ENCODE results near the gene PPFIA1. TPM values are rescaled to one million over a fixed set of nuclear protein-coding genes. Genes with fewer than 3 reads are reported as not detected.

The PPFIA1 gene
- total and polyA plus RNA-seq, 10 of the 15 experiments (the other 5 are each of a cell fraction or from before 2014, with no cell fraction given) = 5.2 to 26.2 (median 15.8) TPM

DNA sequence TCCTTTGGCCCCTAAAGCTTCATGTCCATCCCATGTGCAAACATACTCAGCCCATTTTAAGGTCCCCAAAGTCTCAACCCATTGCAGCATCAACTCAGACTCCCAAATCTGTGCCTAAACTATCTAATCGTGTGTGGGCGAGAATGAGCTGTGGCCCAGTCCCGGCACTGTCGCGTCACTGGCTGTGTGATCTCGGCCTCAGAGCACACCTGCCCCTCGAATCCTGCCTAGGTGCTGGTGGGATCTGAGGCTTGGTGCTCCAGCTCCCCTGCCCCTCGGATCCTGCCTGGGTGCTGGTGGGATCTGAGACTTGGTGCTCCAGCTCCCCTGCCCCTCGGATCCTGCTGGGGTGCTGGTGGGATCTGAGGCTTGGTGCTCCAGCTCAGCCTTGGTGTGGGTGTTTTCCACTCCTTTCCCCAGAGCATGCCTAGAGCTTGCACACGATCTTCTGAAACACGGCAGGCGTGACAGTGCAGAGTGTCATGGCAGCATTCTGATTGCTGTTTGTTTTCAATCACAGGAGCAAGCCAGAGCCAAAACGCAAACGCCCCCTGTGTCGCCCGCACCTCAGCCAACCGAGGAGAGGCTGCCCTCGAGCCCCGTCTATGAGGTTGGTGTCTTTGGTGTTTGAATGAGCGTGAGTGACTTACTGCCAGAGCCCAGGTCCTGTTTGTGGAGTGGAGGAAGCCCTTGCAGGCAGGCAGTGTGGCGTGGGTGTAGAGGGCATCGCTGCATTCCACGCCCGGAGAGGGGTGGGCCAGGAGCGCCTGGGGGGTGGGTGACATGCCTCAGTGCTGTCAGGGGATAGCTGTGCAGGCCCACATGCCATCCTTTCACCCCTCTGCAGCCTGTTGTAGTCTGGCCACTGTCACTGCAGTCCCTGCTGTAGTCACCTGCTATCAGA lies 160.4 kb downstream of the PPFIA1 start:
- no peak overlapping the region for H3K4me2 ChIP-seq (ENCODE audit: control insufficient read depth, insufficient read depth)
- in situ Hi-C loops (cut with MboI) (no loop called here), intact Hi-C loops (cut with micrococcal nuclease; ENCODE audit: unreplicated experiment) (no loop called here)
- RAD21 ChIA-PET (ENCODE audit: unreplicated experiment) = no interaction called here
- DNase-seq (ENCODE audit: low read depth, low spot score) = no peak
- CTCF ChIA-PET = no interaction called here
- H3K79me2 ChIP-seq (ENCODE audit: control insufficient read depth, insufficient read depth, low read length) = no peaks in the 10 kb centered on the region
- H3K4me3 ChIP-seq = no peak overlapping the region
- no peak overlapping the region for H2AFZ ChIP-seq (ENCODE audit: control insufficient read depth, low read depth, low read length)
- H3K27ac ChIP-seq (ENCODE audit: control insufficient read depth, insufficient read depth) = no peak overlapping the region
- no TSS peak for BruUV-seq (replicated peaks)
- TF ChIP-seq TCF3 (IDR thresholded peaks at IDR 0.05; ENCODE audit: borderline replicate concordance, insufficient read depth, low read depth, low read length) (no peak), RAD51 (IDR thresholded peaks at IDR 0.05) (no peak), POU2F2 (IDR thresholded peaks at IDR 0.05; ENCODE audit: borderline replicate concordance, low read depth, low read length) (no peak), STAT3 (IDR thresholded peaks at IDR 0.05; ENCODE audit: low read depth, low read length) (no peak), CREM (IDR thresholded peaks at IDR 0.05; ENCODE audit: low read depth) (no peak), SUZ12 (IDR thresholded peaks at IDR 0.05; ENCODE audit: unreplicated experiment) (no peak), NR2C2 (IDR thresholded peaks at IDR 0.05; ENCODE audit: borderline replicate concordance, control insufficient read depth, insufficient read length, low read depth) (no peak), SREBF1 (IDR thresholded peaks at IDR 0.05; ENCODE audit: low read length) (no peak), GATAD2B (conservative IDR thresholded peaks at IDR 0.05; ENCODE audit: low read depth) (no peak), CBFB (IDR thresholded peaks at IDR 0.05; ENCODE audit: low read depth) (no peak), CBX5 (IDR thresholded peaks at IDR 0.05; ENCODE audit: low read depth) (no peak)
- TF ChIP-seq, protein P1, sequence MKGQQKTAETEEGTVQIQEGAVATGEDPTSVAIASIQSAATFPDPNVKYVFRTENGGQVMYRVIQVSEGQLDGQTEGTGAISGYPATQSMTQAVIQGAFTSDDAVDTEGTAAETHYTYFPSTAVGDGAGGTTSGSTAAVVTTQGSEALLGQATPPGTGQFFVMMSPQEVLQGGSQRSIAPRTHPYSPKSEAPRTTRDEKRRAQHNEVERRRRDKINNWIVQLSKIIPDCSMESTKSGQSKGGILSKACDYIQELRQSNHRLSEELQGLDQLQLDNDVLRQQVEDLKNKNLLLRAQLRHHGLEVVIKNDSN (IDR thresholded peaks at IDR 0.05; ENCODE audit: borderline replicate concordance, extremely low read length, insufficient read depth, low read depth, low read length) = no peak
- no peaks in the 10 kb centered on the region; a peak in 1 of 4 replicates for H3K27me3 ChIP-seq (replicated peaks in 1 of 2; ENCODE audit: control insufficient read depth in 2 of 2, insufficient read depth in 2 of 2, low read length in 1 of 2)
- no peaks in the 10 kb centered on the region for H3K36me3 ChIP-seq (ENCODE audit: control insufficient read depth in 2 of 2, insufficient read depth in 2 of 2, low read length in 1 of 2)
- H3K9me3 ChIP-seq (replicated peaks; ENCODE audit: control insufficient read depth, insufficient read depth, low read length) = no peaks in the 10 kb centered on the region
- no peaks in the 10 kb centered on the region for H4K20me1 ChIP-seq (ENCODE audit: control insufficient read depth, insufficient read depth)
- SMC1A ChIA-PET (ENCODE audit: uncharacterized antibody, unreplicated experiment) = no interaction called here
- ATAC-seq = no peak
- FAIRE-seq = no peak
- POLR2A ChIA-PET = no interaction called here
- WGBS (ENCODE audit: insufficient coverage, insufficient replicate concordance, low lambda C conversion rate, missing lambda C conversion rate) = 65% methylated on average over 22 of the region's 25 CpGs
- H3K4me1 ChIP-seq (ENCODE audit: control insufficient read depth, insufficient read depth, low read length) = no peaks in the 10 kb centered on the region
- no peak overlapping the region for H3K9ac ChIP-seq (ENCODE audit: control insufficient read depth, insufficient read depth, low read length)

All from GM12878 (cell line).